OCI-LY7 (cell line): ENCODE results near the gene CRHBP. TPM values are rescaled to one million over a fixed set of nuclear protein-coding genes. Genes with fewer than 3 reads are reported as not detected.

Source experiments
- BruUV-seq: library from RNA; stranded (reverse); fragments of 400-500 nt; replicated peaks from 2 replicates; lab custom pipeline; 2021; lab: Mats Ljungman, UMichigan
- CTCF ChIA-PET: fragments of 300-600 bp; sonication (Branson Sonifier 250); formaldehyde crosslinking; loops from one replicate; lab custom pipeline; 2022; ENCODE audit warnings: antibody characterized with exemption; ENCODE audit not compliant: unreplicated experiment; lab: Charles Lee
- POLR2A ChIA-PET: fragments of 300-600 bp; sonication (Branson Sonifier 250); formaldehyde crosslinking; loops from one replicate; lab custom pipeline; 2022; ENCODE audit warnings: antibody characterized with exemption; lab: Charles Lee
- DNase-seq: peaks from one replicate; pipeline ENCODE4 v3.0.0-alpha.2; 2015; ENCODE audit warnings: low spot score
- H2AFZ ChIP-seq: fragments of 200-600 bp; sonication (generic), shearing (Covaris generic); 2 replicates; pipeline ENCODE4 v1.6.1; 2014; ENCODE audit warnings: mild to moderate bottlenecking, antibody characterized with exemption, low read length, moderate library complexity
- H3K27ac ChIP-seq: fragments of 200-600 bp; sonication (generic); 2 replicates; pipeline ENCODE4 v1.5.1; 2014; ENCODE audit warnings: mixed run types, low read depth, mild to moderate bottlenecking, moderate library complexity, low read length, inconsistent platforms; ENCODE audit not compliant: poor library complexity, severe bottlenecking
- H3K36me3 ChIP-seq: fragments of 200-600 bp; sonication (generic); 2 replicates; pipeline ENCODE4 v1.6.1; 2014; ENCODE audit warnings: mild to moderate bottlenecking, antibody characterized with exemption, low read length, moderate library complexity, mixed read lengths; ENCODE audit not compliant: insufficient read depth
- H3K4me1 ChIP-seq: fragments of 200-600 bp; sonication (generic); 2 replicates; pipeline ENCODE4 v1.5.1; 2014; ENCODE audit warnings: mild to moderate bottlenecking, low read length; ENCODE audit not compliant: insufficient read depth, poor library complexity, severe bottlenecking
- H3K4me2 ChIP-seq: fragments of 200-600 bp; sonication (generic); 2 replicates; pipeline ENCODE4 v1.6.1; 2014; ENCODE audit warnings: mild to moderate bottlenecking, low read length
- H3K4me3 ChIP-seq: fragments of 200-600 bp; sonication (generic); 2 replicates; pipeline ENCODE4 v1.5.1; 2014; ENCODE audit warnings: mild to moderate bottlenecking, low read depth, low read length; ENCODE audit not compliant: poor library complexity, severe bottlenecking
- H3K79me2 ChIP-seq: fragments of 200-600 bp; sonication (generic); 2 replicates; pipeline ENCODE4 v1.6.1; 2016; ENCODE audit warnings: low read depth, mild to moderate bottlenecking, low read length, moderate library complexity, mixed read lengths; ENCODE audit not compliant: insufficient read depth
- H3K9me2 ChIP-seq: fragments of 200-600 bp; sonication (generic); 2 replicates; pipeline ENCODE4 v1.6.1; 2016; ENCODE audit warnings: mild to moderate bottlenecking, low read length, mixed read lengths; ENCODE audit not compliant: insufficient read depth
- H3K9me3 ChIP-seq: fragments of 200-600 bp; sonication (generic); 2 replicates; pipeline ENCODE4 v1.6.1; 2014; ENCODE audit warnings: mild to moderate bottlenecking, mixed run types, low read length, mixed read lengths
- H4K20me1 ChIP-seq: fragments of 200-600 bp; sonication (generic); 2 replicates; pipeline ENCODE4 v1.6.1; 2014; ENCODE audit warnings: mild to moderate bottlenecking, antibody characterized with exemption, low read length, moderate library complexity, mixed read lengths; ENCODE audit not compliant: insufficient read depth
- EZH2phosphoT487 ChIP-seq: fragments of 200-600 bp; sonication (generic); IDR thresholded peaks from 2 replicates; pipeline ENCODE4 v1.6.1; 2018; ENCODE audit warnings: low read depth, borderline replicate concordance, mild to moderate bottlenecking, mixed run types, antibody characterized with exemption, low read length, moderate library complexity, mixed read lengths
- intact Hi-C: fragments of 100-400 bp; cut with micrococcal nuclease; formaldehyde crosslinking; loops from one replicate; pipeline ENCODE4 v1.10.0; 2022; ENCODE audit not compliant: unreplicated experiment
- small RNA-seq: library from RNA; depleted of rRNA; stranded (forward); fragments of <200 nt; gene quantifications from one replicate; pipeline ENCODE3, GENCODE V24; 2014
- total RNA-seq, 2 experiments: library from RNA; depleted of rRNA in 1 of 2; stranded (reverse); fragments of >200 nt in 1 of 2; shearing (Covaris generic) in 1 of 2; gene quantifications; 2 replicates each; pipeline ENCODE4 v1.2.3, GENCODE V29; 2014 to 2022
- TF ChIP-seq, protein P1 (sequence below): fragments of 200-600 bp; sonication (generic); conservative IDR thresholded peaks from 2 replicates; pipeline ENCODE4 v1.5.1; 2014; ENCODE audit warnings: mild to moderate bottlenecking, antibody characterized with exemption, low read length, moderate library complexity, mixed read lengths

The CRHBP gene
- total RNA-seq, 2 experiments from 2014 or later: 40.3 to 41.6 TPM

DNA sequence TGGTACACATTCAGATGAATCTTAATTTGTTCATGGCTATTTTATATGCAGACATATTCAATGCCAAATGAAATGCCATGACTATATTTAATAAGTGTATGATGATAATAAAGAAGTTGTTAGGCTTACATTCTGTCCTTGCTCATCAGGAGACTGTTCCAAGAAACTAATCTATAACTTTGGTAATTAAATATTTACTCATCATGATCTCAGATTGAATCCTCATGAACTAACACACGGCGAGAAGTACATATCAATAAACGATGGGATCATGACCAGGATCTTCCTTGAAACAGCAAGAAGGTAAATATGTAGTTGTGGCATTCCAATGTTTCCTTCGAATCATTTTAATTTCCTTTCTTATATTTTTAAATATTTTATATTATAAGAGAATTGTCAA, 64.8 kb downstream of the CRHBP start:
- H3K9me2 ChIP-seq: no peaks in the 10 kb centered on the region
- H3K27ac ChIP-seq: no peak overlapping the region
- no peaks in the 10 kb centered on the region for H4K20me1 ChIP-seq
- 0 out of 2 replicates have a peak, but pooled peaks cover 5% of the 10 kb centered on the region for H3K9me3 ChIP-seq
- H3K79me2 ChIP-seq: no peaks in the 10 kb centered on the region
- peaks cover 4% of the 10 kb centered on the region for H3K4me1 ChIP-seq
- intact Hi-C loops: loop anchor here (10.0 kb wide), 1 partner anchor 413 kb away; no protein-coding TSS in a partner anchor
- POLR2A ChIA-PET: interaction anchor here (0.5 to 3.4 kb wide), 3 partner anchors 12 to 147 kb away, joined by 3 to 11 read pairs (median 4); partner anchors contain the start of gene AGGF1
- CTCF ChIA-PET: no interaction called here
- H3K4me2 ChIP-seq: no peak overlapping the region
- BruUV-seq: no TSS peak
- no peak overlapping the region for H3K4me3 ChIP-seq
- H2AFZ ChIP-seq: no peak overlapping the region
- peaks cover 3% of the 10 kb centered on the region; the same call in 1 of the 2 replicates for H3K36me3 ChIP-seq
- TF ChIP-seq EZH2phosphoT487: no peak
- TF ChIP-seq, protein P1, sequence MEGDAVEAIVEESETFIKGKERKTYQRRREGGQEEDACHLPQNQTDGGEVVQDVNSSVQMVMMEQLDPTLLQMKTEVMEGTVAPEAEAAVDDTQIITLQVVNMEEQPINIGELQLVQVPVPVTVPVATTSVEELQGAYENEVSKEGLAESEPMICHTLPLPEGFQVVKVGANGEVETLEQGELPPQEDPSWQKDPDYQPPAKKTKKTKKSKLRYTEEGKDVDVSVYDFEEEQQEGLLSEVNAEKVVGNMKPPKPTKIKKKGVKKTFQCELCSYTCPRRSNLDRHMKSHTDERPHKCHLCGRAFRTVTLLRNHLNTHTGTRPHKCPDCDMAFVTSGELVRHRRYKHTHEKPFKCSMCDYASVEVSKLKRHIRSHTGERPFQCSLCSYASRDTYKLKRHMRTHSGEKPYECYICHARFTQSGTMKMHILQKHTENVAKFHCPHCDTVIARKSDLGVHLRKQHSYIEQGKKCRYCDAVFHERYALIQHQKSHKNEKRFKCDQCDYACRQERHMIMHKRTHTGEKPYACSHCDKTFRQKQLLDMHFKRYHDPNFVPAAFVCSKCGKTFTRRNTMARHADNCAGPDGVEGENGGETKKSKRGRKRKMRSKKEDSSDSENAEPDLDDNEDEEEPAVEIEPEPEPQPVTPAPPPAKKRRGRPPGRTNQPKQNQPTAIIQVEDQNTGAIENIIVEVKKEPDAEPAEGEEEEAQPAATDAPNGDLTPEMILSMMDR: no peak
- DNase-seq: no peak

Small RNA genes lying within 50 kb of the gene (small RNA-seq; reads per million reads assigned to genes)
- gene RNU6ATAC36P: not detected

Other genes with a start within 250 kb of the CRHBP start
- not detected in 2 replicates for gene F2R, start 236.9 kb upstream of the CRHBP start, total RNA-seq (2014; rRNA removed; shearing (Covaris generic))
- 0.08 and 0.09 TPM in 2 replicates for gene F2R, start 236.9 kb upstream of the CRHBP start, total RNA-seq (2022)
- gene F2RL1, start 134.0 kb upstream of the CRHBP start, total RNA-seq (2014; rRNA removed; shearing (Covaris generic)): not detected in 2 replicates
- not detected in 2 replicates for gene F2RL1, start 134.0 kb upstream of the CRHBP start, total RNA-seq (2022)
- gene S100Z, start 103.0 kb upstream of the CRHBP start, total RNA-seq (2014; rRNA removed; shearing (Covaris generic)): 42.2 and 51.1 TPM in 2 replicates
- gene S100Z, start 103.0 kb upstream of the CRHBP start, total RNA-seq (2022): 66.6 and 76.6 TPM in 2 replicates
- gene AGGF1, start 77.4 kb downstream of the CRHBP start, total RNA-seq (2014; rRNA removed; shearing (Covaris generic)): 18.5 and 19.3 TPM in 2 replicates
- gene AGGF1, start 77.4 kb downstream of the CRHBP start, total RNA-seq (2022): 32.2 and 33.6 TPM in 2 replicates
- 1.2 and 3.6 TPM in 2 replicates for gene ZBED3, start 134.2 kb downstream of the CRHBP start, total RNA-seq (2014; rRNA removed; shearing (Covaris generic))
- gene ZBED3, start 134.2 kb downstream of the CRHBP start, total RNA-seq (2022): 12.6 and 13.2 TPM in 2 replicates